Measurements from ENCODE around the gene ARL16.

The ARL16 gene

DNA sequence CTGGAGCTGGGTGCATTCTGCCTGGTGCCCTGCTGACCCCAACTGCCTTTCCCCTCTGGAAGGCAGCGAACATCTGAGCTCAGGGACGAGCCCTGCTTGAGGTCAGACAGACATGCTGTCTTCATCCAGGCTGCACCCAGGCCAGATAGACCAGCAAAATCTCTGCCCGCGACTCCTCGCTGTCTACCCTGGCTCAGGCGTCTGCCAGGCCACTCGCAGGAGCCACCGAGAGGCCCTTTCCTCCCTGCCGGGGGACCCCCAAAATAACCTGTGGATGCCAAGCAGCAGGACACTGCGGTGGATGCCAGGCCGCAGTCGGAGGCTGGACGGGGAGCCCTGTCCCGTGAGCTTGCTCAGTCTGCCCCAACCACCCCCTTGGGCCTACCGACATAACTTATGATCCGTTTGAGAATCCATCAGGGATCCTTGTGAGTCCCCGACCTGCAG lies 25.2 kb upstream of the ARL16 start:
- no peaks in the 10 kb centered on the region for H3K27me3 ChIP-seq
- no peak for DNase-seq
- no peaks in the 10 kb centered on the region for H3K9me3 ChIP-seq
- H3K4me1 ChIP-seq, result peaks cover 5% of the 10 kb centered on the region; the same call in 1 of the 2 replicates
- H3K36me3 ChIP-seq, result peaks cover 43% of the 10 kb centered on the region
- no peak overlapping the region for H3K4me3 ChIP-seq (ENCODE audit: low read depth, low read length)
- TF ChIP-seq, protein P1, sequence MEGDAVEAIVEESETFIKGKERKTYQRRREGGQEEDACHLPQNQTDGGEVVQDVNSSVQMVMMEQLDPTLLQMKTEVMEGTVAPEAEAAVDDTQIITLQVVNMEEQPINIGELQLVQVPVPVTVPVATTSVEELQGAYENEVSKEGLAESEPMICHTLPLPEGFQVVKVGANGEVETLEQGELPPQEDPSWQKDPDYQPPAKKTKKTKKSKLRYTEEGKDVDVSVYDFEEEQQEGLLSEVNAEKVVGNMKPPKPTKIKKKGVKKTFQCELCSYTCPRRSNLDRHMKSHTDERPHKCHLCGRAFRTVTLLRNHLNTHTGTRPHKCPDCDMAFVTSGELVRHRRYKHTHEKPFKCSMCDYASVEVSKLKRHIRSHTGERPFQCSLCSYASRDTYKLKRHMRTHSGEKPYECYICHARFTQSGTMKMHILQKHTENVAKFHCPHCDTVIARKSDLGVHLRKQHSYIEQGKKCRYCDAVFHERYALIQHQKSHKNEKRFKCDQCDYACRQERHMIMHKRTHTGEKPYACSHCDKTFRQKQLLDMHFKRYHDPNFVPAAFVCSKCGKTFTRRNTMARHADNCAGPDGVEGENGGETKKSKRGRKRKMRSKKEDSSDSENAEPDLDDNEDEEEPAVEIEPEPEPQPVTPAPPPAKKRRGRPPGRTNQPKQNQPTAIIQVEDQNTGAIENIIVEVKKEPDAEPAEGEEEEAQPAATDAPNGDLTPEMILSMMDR (IDR thresholded peaks at IDR 0.05; ENCODE audit: low read depth, low read length), result no peak

DNA sequence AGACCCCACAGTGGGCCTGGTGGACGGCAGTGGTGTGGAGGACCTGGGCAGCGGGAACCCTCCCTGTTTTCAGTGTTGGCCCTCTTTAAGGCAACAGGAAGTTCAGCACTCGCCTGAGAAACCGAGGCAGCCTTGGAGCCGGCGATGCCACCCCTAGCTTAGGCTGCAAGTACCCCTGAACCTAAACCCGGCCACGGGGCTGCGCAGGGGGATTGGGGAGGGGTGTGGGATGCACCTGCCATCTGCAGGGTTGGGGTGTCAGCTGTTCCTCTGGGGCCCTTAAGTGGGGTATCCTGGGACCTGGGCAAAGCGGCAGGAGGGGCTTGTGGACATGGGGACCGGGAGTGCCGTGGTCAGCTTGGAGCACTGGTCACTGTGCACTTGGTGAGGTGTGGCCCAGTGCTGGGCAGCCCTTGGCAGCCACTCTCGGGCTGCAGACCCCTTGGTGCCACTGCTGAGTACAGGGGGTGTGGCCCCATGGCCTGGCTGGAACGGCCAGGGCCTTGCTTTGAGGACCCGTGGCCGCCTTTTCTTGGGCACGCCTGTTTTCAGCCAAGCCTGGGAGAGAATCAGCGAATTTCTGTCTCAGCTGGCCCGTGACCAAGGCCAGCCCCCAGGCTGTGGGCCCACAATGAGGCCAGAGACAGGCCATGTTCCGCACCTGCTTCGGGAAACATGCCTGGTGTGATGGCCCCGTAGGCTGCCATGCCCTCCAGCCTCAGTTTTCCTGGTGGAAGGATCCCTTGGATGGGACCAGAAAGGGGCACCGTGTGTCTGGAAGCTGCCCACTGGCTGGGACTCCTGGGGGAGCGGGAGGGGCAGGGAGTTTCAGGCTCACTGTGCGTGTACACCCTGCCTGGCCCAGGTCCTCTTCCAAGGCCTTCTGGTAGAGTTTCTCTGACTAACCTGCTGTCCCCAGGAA lies 24.4 kb upstream of the ARL16 start:
- Histone ChIP-seq H3K4me3 (ENCODE audit: low read depth, low read length) (no peak overlapping the region), H3K9me3 (no peaks in the 10 kb centered on the region), H3K27me3 (no peaks in the 10 kb centered on the region), H3K4me1 (peaks cover 5% of the 10 kb centered on the region; the same call in 1 of the 2 replicates), H3K36me3 (peaks cover 43% of the 10 kb centered on the region)
- TF ChIP-seq, protein P1 (IDR thresholded peaks at IDR 0.05; ENCODE audit: low read depth, low read length), result no peak
- peak; percentile 52 for DNase-seq

DNA sequence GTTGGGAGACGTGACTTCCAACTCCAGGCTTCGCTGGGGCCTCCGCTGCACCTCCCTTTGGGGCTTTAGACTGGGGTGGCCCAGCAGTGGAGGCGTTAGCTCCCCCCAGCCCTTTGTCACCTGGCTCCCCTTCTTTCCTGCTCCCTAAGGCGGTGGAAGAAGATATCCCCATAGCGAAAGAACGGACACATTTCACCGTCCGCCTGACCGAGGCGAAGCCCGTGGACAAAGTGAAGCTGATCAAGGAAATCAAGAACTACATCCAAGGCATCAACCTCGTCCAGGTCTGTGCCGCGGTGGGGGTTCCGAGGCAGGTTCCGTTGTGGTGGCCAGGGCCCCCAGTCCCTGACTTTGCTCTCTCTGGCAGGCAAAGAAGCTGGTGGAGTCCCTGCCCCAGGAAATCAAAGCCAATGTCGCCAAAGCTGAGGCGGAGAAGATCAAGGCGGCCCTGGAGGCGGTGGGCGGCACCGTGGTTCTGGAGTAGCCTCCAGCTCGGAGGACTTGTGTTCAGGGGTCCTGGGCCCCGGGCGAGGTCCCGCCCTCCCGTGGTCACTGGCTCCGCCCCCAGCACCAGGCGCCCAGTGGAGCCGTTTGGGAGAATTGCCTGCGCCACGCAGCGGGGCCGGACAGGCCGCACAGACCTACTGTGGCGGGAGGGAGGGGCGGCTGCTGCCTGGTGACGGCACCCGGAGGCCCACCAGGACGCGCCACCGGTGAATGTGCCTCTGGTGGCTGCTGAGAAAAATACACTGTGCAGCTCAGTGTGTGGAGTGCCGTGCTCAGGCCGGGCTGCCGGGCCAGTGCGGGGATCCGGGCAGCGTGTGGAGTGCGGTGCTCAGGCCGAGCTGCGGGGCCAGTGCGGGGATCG lies 23.4 kb upstream of the ARL16 start:
- no peaks in the 10 kb centered on the region for H3K9me3 ChIP-seq
- TF ChIP-seq, protein P1 (IDR thresholded peaks at IDR 0.05; ENCODE audit: low read depth, low read length), result peak; percentile 13; the same call in 1 of the 2 replicates
- no peaks in the 10 kb centered on the region for H3K27me3 ChIP-seq
- DNase-seq, result no peak
- peaks cover 48% of the 10 kb centered on the region for H3K36me3 ChIP-seq
- H3K4me1 ChIP-seq, result peaks cover 5% of the 10 kb centered on the region; the same call in 1 of the 2 replicates
- H3K4me3 ChIP-seq (ENCODE audit: low read depth, low read length), result no peak overlapping the region

DNA sequence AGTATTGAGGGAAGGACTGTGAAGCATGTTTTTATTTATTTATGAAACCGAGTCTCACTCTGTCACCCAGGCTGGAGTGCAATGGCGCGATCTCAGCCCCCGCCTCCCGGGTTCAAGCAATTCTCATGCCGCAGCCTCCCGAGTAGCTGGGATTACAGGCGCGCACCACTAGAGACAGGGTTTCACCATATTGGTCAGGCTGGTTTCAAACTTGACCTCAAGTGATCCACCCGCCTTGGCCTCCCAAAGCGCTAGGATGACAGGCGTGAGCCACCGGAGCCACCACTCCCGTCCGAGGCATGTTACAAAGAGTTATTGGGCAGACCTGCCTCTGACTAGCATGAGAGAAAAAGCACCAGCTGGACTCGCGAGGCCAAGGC lies 22.6 kb upstream of the ARL16 start:
- peaks cover 54% of the 10 kb centered on the region for H3K36me3 ChIP-seq
- peaks cover 4% of the 10 kb centered on the region; the same call in 1 of the 2 replicates for H3K4me1 ChIP-seq
- H3K27me3 ChIP-seq, result no peaks in the 10 kb centered on the region
- H3K9me3 ChIP-seq, result no peaks in the 10 kb centered on the region
- no peak overlapping the region for H3K4me3 ChIP-seq (ENCODE audit: low read depth, low read length)
- DNase-seq, result no peak
- TF ChIP-seq, protein P1 (IDR thresholded peaks at IDR 0.05; ENCODE audit: low read depth, low read length), result no peak

DNA sequence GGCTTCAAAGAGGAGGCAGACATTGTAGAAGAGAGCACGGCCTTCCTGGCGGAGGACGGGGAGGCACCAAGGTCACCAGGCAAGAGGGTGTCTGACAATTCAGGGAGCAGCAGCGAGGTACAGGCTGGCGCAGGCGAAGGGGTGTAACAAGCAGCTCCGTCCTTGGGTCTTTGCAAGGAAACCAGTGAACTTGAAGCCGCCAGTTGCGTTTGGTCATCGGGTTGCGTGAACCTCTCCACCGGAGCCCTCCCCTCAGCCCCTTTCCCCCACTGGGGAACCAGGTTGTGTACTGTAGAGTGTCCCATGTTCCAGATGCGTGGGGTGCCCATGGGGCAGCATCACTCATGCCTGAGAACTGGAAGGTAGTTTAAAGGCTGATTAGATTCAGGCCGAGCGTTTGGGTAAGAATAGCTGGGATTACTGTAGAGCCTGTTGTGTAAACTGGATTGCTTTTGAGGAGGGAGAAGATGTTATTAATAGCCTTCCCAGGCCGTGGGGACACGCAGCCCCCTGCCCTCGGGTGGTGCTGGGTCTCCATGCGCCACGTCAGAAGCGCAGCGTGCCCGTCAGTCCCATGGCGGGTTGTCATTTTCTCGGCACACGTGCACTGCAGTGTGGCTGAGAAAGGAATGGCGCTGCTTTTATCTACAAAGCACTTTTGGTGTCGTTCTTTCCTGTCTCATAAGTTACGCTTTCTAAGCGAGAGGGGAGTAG lies 22.1 kb upstream of the ARL16 start:
- TF ChIP-seq, protein P1 (IDR thresholded peaks at IDR 0.05; ENCODE audit: low read depth, low read length), result no peak
- Histone ChIP-seq H3K4me1 (no peaks in the 10 kb centered on the region; the same call in 1 of the 2 replicates), H3K4me3 (ENCODE audit: low read depth, low read length) (no peak overlapping the region), H3K9me3 (no peaks in the 10 kb centered on the region), H3K36me3 (peaks cover 60% of the 10 kb centered on the region), H3K27me3 (no peaks in the 10 kb centered on the region)
- DNase-seq, result no peak
